ENCODE measurements around the gene USE1.
A peak's percentile ranks its signal among the peaks of the same experiment; 100 is the strongest.
"Not testable (repeated sequence)": the region's sequence is repeated elsewhere in the genome, so short reads cannot be mapped to it uniquely, and the experiment has no call there.

Gene USE1

GRCh38 chr19:17215127-17215971, at the start of gene USE1:
Gene USE1, plus strand, starts transcription at chr19:17215357. Its CDS starts 49 bp downstream, at chr19:17215406.
- peak; percentile 78 to 80 for DNase-seq (ENCODE audit: low read depth in 2 of 2)

GRCh38 chr19:17165715-17166114, 49.4 kb upstream of the USE1 start:
- DNase-seq (ENCODE audit: low read depth in 2 of 2), result no peak

- no peak for DNase-seq (ENCODE audit: low read depth in 2 of 2)
Observed at GRCh38 chr19:17170538-17171297, 44.4 kb upstream of the USE1 start.

- no peak for DNase-seq (ENCODE audit: low read depth in 2 of 2)
Observed at GRCh38 chr19:17171874-17172273, 43.3 kb upstream of the USE1 start.

GRCh38 chr19:17172624-17173345, 42.4 kb upstream of the USE1 start:
- no peak for DNase-seq (ENCODE audit: low read depth in 2 of 2)

GRCh38 chr19:17178291-17178690, 36.9 kb upstream of the USE1 start:
- DNase-seq (ENCODE audit: low read depth in 2 of 2), result no peak

GRCh38 chr19:17180997-17181702, 34.0 kb upstream of the USE1 start:
- DNase-seq (ENCODE audit: low read depth in 2 of 2), result no peak

- no peak for DNase-seq (ENCODE audit: low read depth in 2 of 2)
Observed at GRCh38 chr19:17183271-17183761, 31.8 kb upstream of the USE1 start.

GRCh38 chr19:17183858-17184321, 31.3 kb upstream of the USE1 start:
- DNase-seq (ENCODE audit: low read depth in 2 of 2), result no peak

GRCh38 chr19:17184371-17184841, 30.8 kb upstream of the USE1 start:
- no peak for DNase-seq (ENCODE audit: low read depth in 2 of 2)

GRCh38 chr19:17185590-17185989, 29.6 kb upstream of the USE1 start:
- no peak for DNase-seq (ENCODE audit: low read depth in 2 of 2)

- not testable (repeated sequence) for DNase-seq (ENCODE audit: low read depth in 2 of 2)
Observed at GRCh38 chr19:17191736-17192135, 23.4 kb upstream of the USE1 start.

GRCh38 chr19:17192751-17193150, 22.4 kb upstream of the USE1 start:
- no peak for DNase-seq (ENCODE audit: low read depth in 2 of 2)

GRCh38 chr19:17194608-17195007, 20.5 kb upstream of the USE1 start:
- DNase-seq (ENCODE audit: low read depth in 2 of 2), result no peak

- no peak for DNase-seq (ENCODE audit: low read depth in 2 of 2)
Observed at GRCh38 chr19:17195106-17195505, 20.1 kb upstream of the USE1 start.

GRCh38 chr19:17196610-17197009, 18.5 kb upstream of the USE1 start:
- no peak for DNase-seq (ENCODE audit: low read depth in 2 of 2)

GRCh38 chr19:17197666-17198065, 17.5 kb upstream of the USE1 start:
- DNase-seq (ENCODE audit: low read depth in 2 of 2), result no peak

GRCh38 chr19:17200408-17201079, 14.6 kb upstream of the USE1 start:
- no peak for DNase-seq (ENCODE audit: low read depth in 2 of 2)

GRCh38 chr19:17202249-17202648, 12.9 kb upstream of the USE1 start:
- DNase-seq (ENCODE audit: low read depth in 2 of 2), result peak in 1 of 2 donors; percentile 33

- no peak for DNase-seq (ENCODE audit: low read depth in 2 of 2)
Observed at GRCh38 chr19:17202713-17203112, 12.4 kb upstream of the USE1 start.
